Subcutaneous adipose tissue (tissue), 4 donors: ENCODE data around the gene TNIK. TPM values are rescaled to one million over a fixed set of nuclear protein-coding genes. Genes with fewer than 3 reads are reported as not detected.

Experiments used
- CTCF ChIP-seq: fragments of 450-650 bp; IDR thresholded peaks from one replicate; pipeline ENCODE4 v1.5.1; 2016; ENCODE audit warnings: low read depth, mild to moderate bottlenecking, control low read depth, antibody characterized with exemption, moderate library complexity
- total RNA-seq, 4 donors: library from RNA; depleted of rRNA; stranded (reverse); fragments of >200 nt; gene quantifications; one replicate each; pipeline ENCODE4 v1.1.0, GENCODE V29; 2016

The TNIK gene
- total RNA-seq, 4 donors from 2014 or later: 1.5 to 11.7 (median 1.9) TPM

DNA sequence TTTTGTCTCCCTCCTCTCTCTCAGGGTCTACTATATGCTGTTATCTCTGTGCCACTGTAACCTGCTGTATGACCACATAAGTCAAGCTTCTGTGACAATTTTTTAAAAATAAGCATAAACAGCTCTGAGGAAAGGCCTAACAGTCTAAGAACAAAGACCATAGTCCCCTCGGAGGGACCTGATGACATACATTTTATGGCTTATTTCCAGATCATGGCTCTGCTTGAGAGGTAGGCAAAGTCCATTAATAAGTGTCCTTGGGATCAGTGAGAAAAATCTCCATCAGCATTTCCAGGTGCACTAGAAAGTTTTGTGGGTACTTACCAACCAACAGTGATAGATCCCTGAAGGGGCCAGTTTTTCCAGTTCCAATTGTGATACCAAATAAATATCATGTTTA is 123.8 kb downstream of the TNIK start:
- no peak for TF ChIP-seq CTCF

DNA sequence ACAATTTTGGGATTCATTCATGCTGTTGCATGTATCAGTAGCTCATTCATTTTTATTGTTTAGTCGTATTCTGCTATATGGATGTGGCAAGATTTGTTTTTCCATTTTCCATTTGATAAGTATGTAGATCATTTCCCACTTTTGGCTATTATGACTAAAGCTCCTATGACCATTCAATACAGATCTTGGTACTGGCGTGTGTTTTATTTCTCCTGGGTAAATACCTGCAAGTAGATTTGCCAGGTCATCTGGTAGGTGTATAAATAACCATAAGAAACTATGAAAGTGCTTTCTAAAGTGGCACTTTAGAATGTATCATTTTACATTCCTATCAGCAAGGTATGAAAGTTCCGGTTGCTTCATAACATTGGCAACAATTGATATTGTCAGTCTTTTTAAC is 124.6 kb downstream of the TNIK start:
- TF ChIP-seq CTCF: no peak

GRCh38 chr3:171334465-171334811 is 125.8 kb downstream of the TNIK start:
- TF ChIP-seq CTCF: no peak

GRCh38 chr3:171333784-171334464 is 126.3 kb downstream of the TNIK start:
- TF ChIP-seq CTCF: no peak

- TF ChIP-seq CTCF: no peak
These were observed 129.3 kb downstream of the TNIK start for GRCh38 chr3:171330938-171331337.

DNA sequence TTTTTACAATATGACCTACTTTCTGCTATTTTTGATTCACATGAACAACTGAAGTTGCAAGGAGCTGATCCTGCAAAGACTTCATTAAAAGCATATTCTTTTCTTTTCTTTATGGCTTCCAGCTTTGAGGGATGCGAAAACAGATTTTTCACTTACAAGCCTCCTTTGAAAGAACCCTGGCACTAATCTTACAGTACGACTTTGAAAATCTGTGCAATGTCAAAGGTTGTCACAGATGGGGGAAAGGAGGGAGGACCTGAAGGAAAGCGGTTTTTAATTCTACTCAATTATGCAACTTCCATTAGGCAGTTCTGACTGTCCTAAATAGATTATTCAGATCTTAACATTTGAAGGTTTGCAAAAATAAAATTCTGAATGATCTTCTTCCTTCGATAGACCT is 130.5 kb downstream of the TNIK start:
- no peak for TF ChIP-seq CTCF

- no peak for TF ChIP-seq CTCF
These were observed 131.7 kb downstream of the TNIK start for GRCh38 chr3:171328419-171329082.
